Measurements from ENCODE around the gene CDKAL1.
"Not testable (repeated sequence)": the region's sequence is repeated elsewhere in the genome, so short reads cannot be mapped to it uniquely, and the experiment has no call there.

DNA sequence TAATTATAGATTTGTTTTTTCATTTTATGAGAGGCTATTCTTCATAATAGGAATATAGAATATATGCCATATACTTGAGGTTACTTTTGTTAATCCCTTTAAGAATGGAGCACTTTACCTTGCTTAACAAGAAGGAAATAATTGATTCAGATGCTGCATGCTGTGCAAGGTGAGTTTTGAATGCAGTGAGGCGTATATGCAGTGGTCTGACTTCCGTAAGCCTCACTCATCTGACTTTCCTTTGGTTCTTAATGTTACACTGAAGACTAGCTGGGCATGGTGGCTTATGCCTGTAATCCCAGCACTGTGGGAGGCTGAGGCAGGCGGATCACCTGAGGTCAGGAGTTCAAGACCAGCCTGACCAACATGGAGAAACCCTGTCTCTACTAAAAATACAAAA lies 191.0 kb downstream of the CDKAL1 start:
- TF ChIP-seq SP1 (IDR thresholded peaks at IDR 0.05); TARDBP (IDR thresholded peaks at IDR 0.05); FOXM1 (IDR thresholded peaks at IDR 0.05; ENCODE audit: borderline replicate concordance); BHLHE40 (IDR thresholded peaks at IDR 0.05; ENCODE audit: borderline replicate concordance); SUZ12 (IDR thresholded peaks at IDR 0.05); FOXA1 (IDR thresholded peaks at IDR 0.05); FOXK2 (IDR thresholded peaks at IDR 0.05); CTBP1 (IDR thresholded peaks at IDR 0.05; ENCODE audit: borderline replicate concordance); ELF4 (IDR thresholded peaks at IDR 0.05); HDGF (IDR thresholded peaks at IDR 0.05; ENCODE audit: borderline replicate concordance): not testable (repeated sequence)
- TF ChIP-seq, protein P1, sequence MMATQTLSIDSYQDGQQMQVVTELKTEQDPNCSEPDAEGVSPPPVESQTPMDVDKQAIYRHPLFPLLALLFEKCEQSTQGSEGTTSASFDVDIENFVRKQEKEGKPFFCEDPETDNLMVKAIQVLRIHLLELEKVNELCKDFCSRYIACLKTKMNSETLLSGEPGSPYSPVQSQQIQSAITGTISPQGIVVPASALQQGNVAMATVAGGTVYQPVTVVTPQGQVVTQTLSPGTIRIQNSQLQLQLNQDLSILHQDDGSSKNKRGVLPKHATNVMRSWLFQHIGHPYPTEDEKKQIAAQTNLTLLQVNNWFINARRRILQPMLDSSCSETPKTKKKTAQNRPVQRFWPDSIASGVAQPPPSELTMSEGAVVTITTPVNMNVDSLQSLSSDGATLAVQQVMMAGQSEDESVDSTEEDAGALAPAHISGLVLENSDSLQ (IDR thresholded peaks at IDR 0.05): not testable (repeated sequence)
